MM.1S (cell line): ENCODE data around the gene CADM2.

Experiments used
- DNase-seq: peaks from one replicate; pipeline ENCODE4 v3.0.0-alpha.2; 2015
- H2AFZ ChIP-seq: fragments of 300-600 bp; sonication (generic); 2 replicates; pipeline ENCODE4 v1.6.0; 2016; ENCODE audit warnings: antibody characterized with exemption, low read length
- H3F3A ChIP-seq: fragments of 300-600 bp; sonication (generic); 2 replicates; pipeline ENCODE4 v1.6.1; 2016; ENCODE audit warnings: mild to moderate bottlenecking, antibody characterized with exemption, low read length, moderate library complexity, mixed read lengths; ENCODE audit not compliant: insufficient read depth
- H3K27ac ChIP-seq: fragments of 300-600 bp; sonication (generic); 2 replicates; pipeline ENCODE4 v1.5.1; 2016; ENCODE audit warnings: mild to moderate bottlenecking, low read length
- H3K27me3 ChIP-seq: fragments of 300-600 bp; sonication (generic); replicated peaks from 2 replicates; pipeline ENCODE4 v1.6.0; 2016; ENCODE audit warnings: low read length; ENCODE audit not compliant: insufficient read depth
- H3K36me3 ChIP-seq: fragments of 300-600 bp; sonication (generic); replicated peaks from 2 replicates; pipeline ENCODE4 v1.6.1; 2016; ENCODE audit warnings: mild to moderate bottlenecking, low read length, mixed read lengths; ENCODE audit not compliant: insufficient read depth
- H3K4me1 ChIP-seq: fragments of 300-600 bp; sonication (generic); 2 replicates; pipeline ENCODE4 v1.6.1; 2016; ENCODE audit warnings: low read length, mixed read lengths
- H3K4me2 ChIP-seq: fragments of 300-600 bp; sonication (generic); 2 replicates; pipeline ENCODE4 v1.6.0; 2016; ENCODE audit warnings: low read depth, low read length
- H3K4me3 ChIP-seq: fragments of 300-600 bp; sonication (generic); 2 replicates; pipeline ENCODE4 v1.5.1; 2016; ENCODE audit warnings: low read length, mixed read lengths
- H3K79me2 ChIP-seq: fragments of 300-600 bp; sonication (generic); 2 replicates; pipeline ENCODE4 v1.6.1; 2016; ENCODE audit warnings: mixed run types, low read length, mixed read lengths
- H3K9ac ChIP-seq: fragments of 300-600 bp; sonication (generic); 2 replicates; pipeline ENCODE4 v1.6.1; 2016; ENCODE audit warnings: low read length, mixed read lengths
- H3K9me2 ChIP-seq: fragments of 300-600 bp; sonication (generic); replicated peaks from 2 replicates; pipeline ENCODE4 v1.6.1; 2016; ENCODE audit warnings: mild to moderate bottlenecking, low read length, mixed read lengths; ENCODE audit not compliant: insufficient read depth
- H3K9me3 ChIP-seq: fragments of 300-600 bp; sonication (generic); replicated peaks from 2 replicates; pipeline ENCODE4 v1.6.1; 2016; ENCODE audit warnings: mild to moderate bottlenecking, low read length, mixed read lengths; ENCODE audit not compliant: insufficient read depth
- H4K20me1 ChIP-seq: fragments of 300-600 bp; sonication (generic); 2 replicates; pipeline ENCODE4 v1.6.1; 2016; ENCODE audit warnings: mild to moderate bottlenecking, low read length, moderate library complexity, mixed read lengths; ENCODE audit not compliant: insufficient read depth
- CTCF ChIP-seq: fragments of 300-600 bp; sonication (generic); IDR thresholded peaks from 2 replicates; pipeline ENCODE4 v1.5.1; 2016; ENCODE audit warnings: antibody characterized with exemption, low read length, mixed read lengths
- EZH2 ChIP-seq: fragments of 300-600 bp; sonication (generic); optimal IDR thresholded peaks from 2 replicates; pipeline ENCODE3; 2017; ENCODE audit warnings: low read depth, mild to moderate bottlenecking, antibody characterized with exemption, low read length, mixed read lengths
- EZH2phosphoT487 ChIP-seq: fragments of 300-600 bp; sonication (generic); IDR thresholded peaks from 2 replicates; pipeline ENCODE4 v1.6.1; 2018; ENCODE audit warnings: antibody characterized with exemption, low read length

CADM2 gene

GRCh38 chr3:84967767-84968581 lies 9.2 kb downstream of the CADM2 start:
- Histone ChIP-seq H3K27ac (no peak overlapping the region), H3K4me3 (no peak overlapping the region), H2AFZ (no peak overlapping the region), H4K20me1 (no peaks in the 10 kb centered on the region; the same call in 1 of the 2 replicates), H3K36me3 (no peaks in the 10 kb centered on the region), H3K4me1 (no peaks in the 10 kb centered on the region), H3K9me2 (no peaks in the 10 kb centered on the region), H3K79me2 (no peaks in the 10 kb centered on the region), H3K9ac (no peak overlapping the region), H3K27me3 (no peaks in the 10 kb centered on the region), H3K4me2 (no peak overlapping the region), H3K9me3 (no peaks in the 10 kb centered on the region), H3F3A (no peaks in the 10 kb centered on the region)
- TF ChIP-seq EZH2phosphoT487 (no peak), CTCF (no peak), EZH2 (no peak)
- DNase-seq: no peak

- Histone ChIP-seq H2AFZ (no peak overlapping the region), H3K27me3 (no peaks in the 10 kb centered on the region), H3K4me3 (no peak overlapping the region), H3K27ac (no peak overlapping the region), H3K4me2 (no peak overlapping the region), H3K79me2 (no peaks in the 10 kb centered on the region), H3K4me1 (no peaks in the 10 kb centered on the region), H3F3A (no peaks in the 10 kb centered on the region), H4K20me1 (no peaks in the 10 kb centered on the region; the same call in 1 of the 2 replicates), H3K9me2 (no peaks in the 10 kb centered on the region), H3K9ac (no peak overlapping the region), H3K9me3 (no peaks in the 10 kb centered on the region), H3K36me3 (no peaks in the 10 kb centered on the region)
- no peak for TF ChIP-seq CTCF
- TF ChIP-seq EZH2phosphoT487: no peak
- TF ChIP-seq EZH2: no peak
- no peak for DNase-seq
Measured at GRCh38 chr3:84968701-84969235, 10.0 kb downstream of the CADM2 start.

- no peaks in the 10 kb centered on the region for H3K9me3 ChIP-seq
- H3K27me3 ChIP-seq: no peaks in the 10 kb centered on the region
- H3K79me2 ChIP-seq: no peaks in the 10 kb centered on the region
- DNase-seq: no peak
- no peak overlapping the region for H3K4me2 ChIP-seq
- no peaks in the 10 kb centered on the region for H3K9me2 ChIP-seq
- no peak for TF ChIP-seq EZH2
- TF ChIP-seq CTCF: no peak
- TF ChIP-seq EZH2phosphoT487: no peak
- H3K36me3 ChIP-seq: no peaks in the 10 kb centered on the region
- H3F3A ChIP-seq: no peaks in the 10 kb centered on the region
- no peak overlapping the region for H3K4me3 ChIP-seq
- H2AFZ ChIP-seq: no peak overlapping the region
- no peak overlapping the region for H3K27ac ChIP-seq
- no peak overlapping the region for H3K9ac ChIP-seq
- H3K4me1 ChIP-seq: no peaks in the 10 kb centered on the region
- H4K20me1 ChIP-seq: no peaks in the 10 kb centered on the region
Measured at GRCh38 chr3:84974347-84974746, 15.6 kb downstream of the CADM2 start.
